ENCODE data around the gene DOCK2.

Gene DOCK2

GRCh38 chr5:169911448-169912212 is 274.6 kb downstream of the DOCK2 start:
- Histone ChIP-seq H3K4ac (ENCODE audit: low read length) (no peak overlapping the region), H4K8ac (ENCODE audit: low read depth, low read length) (no peak overlapping the region), H3K27me3 (ENCODE audit: control insufficient read depth in 3 of 3, insufficient read depth in 3 of 3, low read depth in 1 of 3, low read length in 3 of 3) (no peaks in the 10 kb centered on the region), H3K18ac (ENCODE audit: low read length) (no peak overlapping the region), H3K9ac (ENCODE audit: low read depth, low read length, poor library complexity) (no peak overlapping the region), H3K4me3 (ENCODE audit: low read length in 2 of 2) (no peak overlapping the region), H2BK15ac (ENCODE audit: low read length) (no peak overlapping the region), H2BK5ac (ENCODE audit: low read length) (no peak overlapping the region), H4K91ac (ENCODE audit: low read depth, low read length, poor library complexity) (no peak overlapping the region), H3K14ac (ENCODE audit: low read length) (no peak overlapping the region), H2BK120ac (ENCODE audit: low read depth, low read length) (no peak overlapping the region), H3K79me1 (ENCODE audit: low read depth, low read length) (no peaks in the 10 kb centered on the region), H2AFZ (ENCODE audit: low read length) (no peak overlapping the region), H3K9me3 (replicated peaks in 1 of 2; ENCODE audit: control insufficient read depth in 2 of 2, insufficient read depth in 1 of 2, low read depth in 1 of 2, low read length in 2 of 2) (no peaks in the 10 kb centered on the region), H3K4me2 (ENCODE audit: insufficient read depth, low read length, poor library complexity, severe bottlenecking) (no peak overlapping the region), H3K27ac (replicated peaks; ENCODE audit: low read length) (no peak overlapping the region), H3K4me1 (ENCODE audit: control insufficient read depth in 2 of 2, insufficient read depth in 1 of 2, low read depth in 1 of 2, low read length in 2 of 2) (peaks cover 2% of the 10 kb centered on the region in 2 donors), H3K36me3 (replicated peaks in 1 of 2; ENCODE audit: control insufficient read depth in 2 of 2, insufficient read depth in 2 of 2, low read length in 2 of 2) (no peaks in the 10 kb centered on the region), H3K23ac (ENCODE audit: low read depth, low read length, poor library complexity) (no peak overlapping the region), H2BK12ac (ENCODE audit: low read length) (no peak overlapping the region), H2AK5ac (ENCODE audit: low read depth, low read length) (no peak overlapping the region)
- WGBS, 2 donors (ENCODE audit: extremely low coverage in 2 of 2, insufficient read length in 2 of 2, insufficient replicate concordance in 1 of 2) = no CpG with 5 or more reads among the region's 4 CpGs
- no peak for DNase-seq (ENCODE audit: low spot score)

- H2BK12ac ChIP-seq (ENCODE audit: low read length) = no peak overlapping the region
- H4K8ac ChIP-seq (ENCODE audit: low read depth, low read length) = no peak overlapping the region
- H3K9me3 ChIP-seq (replicated peaks in 1 of 2; ENCODE audit: control insufficient read depth in 2 of 2, insufficient read depth in 1 of 2, low read depth in 1 of 2, low read length in 2 of 2) = no peaks in the 10 kb centered on the region
- H2BK5ac ChIP-seq (ENCODE audit: low read length) = no peak overlapping the region
- no peak overlapping the region for H3K9ac ChIP-seq (ENCODE audit: low read depth, low read length, poor library complexity)
- no peak overlapping the region for H3K4ac ChIP-seq (ENCODE audit: low read length)
- H3K27ac ChIP-seq (replicated peaks; ENCODE audit: low read length) = no peak overlapping the region
- H3K27me3 ChIP-seq (ENCODE audit: control insufficient read depth in 3 of 3, insufficient read depth in 3 of 3, low read depth in 1 of 3, low read length in 3 of 3) = no peaks in the 10 kb centered on the region
- no peaks in the 10 kb centered on the region for H3K36me3 ChIP-seq (replicated peaks in 1 of 2; ENCODE audit: control insufficient read depth in 2 of 2, insufficient read depth in 2 of 2, low read length in 2 of 2)
- H2AK5ac ChIP-seq (ENCODE audit: low read depth, low read length) = no peak overlapping the region
- H3K14ac ChIP-seq (ENCODE audit: low read length) = no peak overlapping the region
- H3K4me1 ChIP-seq (ENCODE audit: control insufficient read depth in 2 of 2, insufficient read depth in 1 of 2, low read depth in 1 of 2, low read length in 2 of 2) = peaks cover 2% of the 10 kb centered on the region in 2 donors
- no peak overlapping the region for H2AFZ ChIP-seq (ENCODE audit: low read length)
- H3K18ac ChIP-seq (ENCODE audit: low read length) = no peak overlapping the region
- no peak overlapping the region for H3K4me3 ChIP-seq (ENCODE audit: low read length in 2 of 2)
- H3K4me2 ChIP-seq (ENCODE audit: insufficient read depth, low read length, poor library complexity, severe bottlenecking) = no peak overlapping the region
- no CpG with 5 or more reads among the region's 2 CpGs for WGBS, 2 donors (ENCODE audit: extremely low coverage in 2 of 2, insufficient read length in 2 of 2, insufficient replicate concordance in 1 of 2)
- H2BK120ac ChIP-seq (ENCODE audit: low read depth, low read length) = no peak overlapping the region
- no peak overlapping the region for H3K23ac ChIP-seq (ENCODE audit: low read depth, low read length, poor library complexity)
- no peaks in the 10 kb centered on the region for H3K79me1 ChIP-seq (ENCODE audit: low read depth, low read length)
- H2BK15ac ChIP-seq (ENCODE audit: low read length) = no peak overlapping the region
- no peak for DNase-seq (ENCODE audit: low spot score)
- H4K91ac ChIP-seq (ENCODE audit: low read depth, low read length, poor library complexity) = no peak overlapping the region
Measured at GRCh38 chr5:169913479-169913878, 276.4 kb downstream of the DOCK2 start.

- Histone ChIP-seq H3K18ac (ENCODE audit: low read length) (no peak overlapping the region), H4K91ac (ENCODE audit: low read depth, low read length, poor library complexity) (no peak overlapping the region), H3K14ac (ENCODE audit: low read length) (no peak overlapping the region), H3K4me1 (ENCODE audit: control insufficient read depth in 2 of 2, insufficient read depth in 1 of 2, low read depth in 1 of 2, low read length in 2 of 2) (peaks cover 1 to 2% of the 10 kb centered on the region in 2 donors), H3K36me3 (replicated peaks in 1 of 2; ENCODE audit: control insufficient read depth in 2 of 2, insufficient read depth in 2 of 2, low read length in 2 of 2) (no peaks in the 10 kb centered on the region), H3K27ac (replicated peaks; ENCODE audit: low read length) (no peak overlapping the region), H3K79me1 (ENCODE audit: low read depth, low read length) (no peaks in the 10 kb centered on the region), H2BK12ac (ENCODE audit: low read length) (no peak overlapping the region), H3K27me3 (ENCODE audit: control insufficient read depth in 3 of 3, insufficient read depth in 3 of 3, low read depth in 1 of 3, low read length in 3 of 3) (no peaks in the 10 kb centered on the region), H2BK5ac (ENCODE audit: low read length) (no peak overlapping the region), H3K4ac (ENCODE audit: low read length) (no peak overlapping the region), H2AK5ac (ENCODE audit: low read depth, low read length) (no peak overlapping the region), H3K9ac (ENCODE audit: low read depth, low read length, poor library complexity) (no peak overlapping the region), H3K23ac (ENCODE audit: low read depth, low read length, poor library complexity) (no peak overlapping the region), H4K8ac (ENCODE audit: low read depth, low read length) (no peak overlapping the region), H2BK15ac (ENCODE audit: low read length) (no peak overlapping the region), H2AFZ (ENCODE audit: low read length) (no peak overlapping the region), H3K4me2 (ENCODE audit: insufficient read depth, low read length, poor library complexity, severe bottlenecking) (no peak overlapping the region), H3K4me3 (ENCODE audit: low read length in 2 of 2) (no peak overlapping the region), H3K9me3 (replicated peaks in 1 of 2; ENCODE audit: control insufficient read depth in 2 of 2, insufficient read depth in 1 of 2, low read depth in 1 of 2, low read length in 2 of 2) (no peaks in the 10 kb centered on the region), H2BK120ac (ENCODE audit: low read depth, low read length) (no peak overlapping the region)
- no CpG with 5 or more reads among the region's 2 CpGs for WGBS, 2 donors (ENCODE audit: extremely low coverage in 2 of 2, insufficient read length in 2 of 2, insufficient replicate concordance in 1 of 2)
- peak; percentile 8 for DNase-seq (ENCODE audit: low spot score)
Measured at GRCh38 chr5:169914766-169915165, 277.7 kb downstream of the DOCK2 start.

- Histone ChIP-seq H3K14ac (ENCODE audit: low read length) (no peak overlapping the region), H2BK120ac (ENCODE audit: low read depth, low read length) (no peak overlapping the region), H3K9me3 (replicated peaks in 1 of 2; ENCODE audit: control insufficient read depth in 2 of 2, insufficient read depth in 1 of 2, low read depth in 1 of 2, low read length in 2 of 2) (no peaks in the 10 kb centered on the region), H2BK12ac (ENCODE audit: low read length) (no peak overlapping the region), H2AFZ (ENCODE audit: low read length) (no peak overlapping the region), H4K8ac (ENCODE audit: low read depth, low read length) (no peak overlapping the region), H3K9ac (ENCODE audit: low read depth, low read length, poor library complexity) (no peak overlapping the region), H3K27me3 (ENCODE audit: control insufficient read depth in 3 of 3, insufficient read depth in 3 of 3, low read depth in 1 of 3, low read length in 3 of 3) (no peaks in the 10 kb centered on the region), H2AK5ac (ENCODE audit: low read depth, low read length) (no peak overlapping the region), H3K4me1 (ENCODE audit: control insufficient read depth in 2 of 2, insufficient read depth in 1 of 2, low read depth in 1 of 2, low read length in 2 of 2) (peaks cover 0 to 2% of the 10 kb centered on the region in 2 donors), H2BK15ac (ENCODE audit: low read length) (no peak overlapping the region), H3K4me2 (ENCODE audit: insufficient read depth, low read length, poor library complexity, severe bottlenecking) (no peak overlapping the region), H2BK5ac (ENCODE audit: low read length) (no peak overlapping the region), H3K18ac (ENCODE audit: low read length) (no peak overlapping the region), H3K27ac (replicated peaks; ENCODE audit: low read length) (no peak overlapping the region), H3K36me3 (replicated peaks in 1 of 2; ENCODE audit: control insufficient read depth in 2 of 2, insufficient read depth in 2 of 2, low read length in 2 of 2) (no peaks in the 10 kb centered on the region), H3K79me1 (ENCODE audit: low read depth, low read length) (no peaks in the 10 kb centered on the region), H3K4ac (ENCODE audit: low read length) (no peak overlapping the region), H3K23ac (ENCODE audit: low read depth, low read length, poor library complexity) (no peak overlapping the region), H3K4me3 (ENCODE audit: low read length in 2 of 2) (no peak overlapping the region), H4K91ac (ENCODE audit: low read depth, low read length, poor library complexity) (no peak overlapping the region)
- no peak for DNase-seq (ENCODE audit: low spot score)
- WGBS, 2 donors (ENCODE audit: extremely low coverage in 2 of 2, insufficient read length in 2 of 2, insufficient replicate concordance in 1 of 2) = no CpG with 5 or more reads among the region's 2 CpGs
Measured at GRCh38 chr5:169917500-169917899, 280.4 kb downstream of the DOCK2 start.

Measured in neuronal stem cell (in vitro differentiated cells).